Skin of body (tissue), 2 donors: Measurements from ENCODE around the gene RHOV. TPM values are rescaled to one million over a fixed set of nuclear protein-coding genes. Genes with fewer than 3 reads are reported as not detected.

Source experiments
- DNase-seq: peaks from one replicate; lab custom pipeline; 2025; lab: John Stamatoyannopoulos, UW
- total RNA-seq: library from RNA; depleted of rRNA; stranded (reverse); fragments of >200 nt; gene quantifications from one replicate; pipeline ENCODE4 v1.2.3, GENCODE V29; 2014

The RHOV gene
- total RNA-seq, 1 donor from 2014 or later = 19.4 TPM

GRCh38 chr15:40846841-40847222 lies 27.2 kb downstream of the RHOV start:
- DNase-seq = no peak

GRCh38 chr15:40845511-40846284 lies 28.3 kb downstream of the RHOV start:
- no peak for DNase-seq

- DNase-seq = no peak
These were observed 29.0 kb downstream of the RHOV start for GRCh38 chr15:40845036-40845435.

GRCh38 chr15:40844696-40845030 lies 29.4 kb downstream of the RHOV start:
- DNase-seq = no peak

GRCh38 chr15:40843885-40844695 lies 29.9 kb downstream of the RHOV start, which contains the start of gene SPINT1:
Gene SPINT1 (plus strand): TSS chr15:40844048. CDS start chr15:40844555, 507 bp downstream.
- DNase-seq = no peak

- no peak for DNase-seq
These were observed 30.7 kb downstream of the RHOV start for GRCh38 chr15:40843261-40843884.

- no peak for DNase-seq
These were observed 32.3 kb downstream of the RHOV start for GRCh38 chr15:40841741-40842140.

- no peak for DNase-seq
These were observed 35.3 kb downstream of the RHOV start for GRCh38 chr15:40838756-40839155.

GRCh38 chr15:40836020-40836419 lies 38.0 kb downstream of the RHOV start:
- DNase-seq = no peak

GRCh38 chr15:40832903-40833302 lies 41.1 kb downstream of the RHOV start:
- DNase-seq = no peak

- DNase-seq = no peak
These were observed 42.2 kb downstream of the RHOV start for GRCh38 chr15:40831861-40832260.

GRCh38 chr15:40830884-40831283 lies 43.1 kb downstream of the RHOV start:
- DNase-seq = no peak

GRCh38 chr15:40829115-40829514 lies 44.9 kb downstream of the RHOV start:
- no peak for DNase-seq

- no peak for DNase-seq
These were observed 45.5 kb downstream of the RHOV start, which contains the start of gene PPP1R14D for GRCh38 chr15:40828447-40829036. Gene PPP1R14D (minus strand): TSS chr15:40828708. CDS start chr15:40828641, 67 bp downstream.

GRCh38 chr15:40826423-40827075 lies 47.5 kb downstream of the RHOV start:
- DNase-seq = no peak

GRCh38 chr15:40825661-40826422 lies 48.2 kb downstream of the RHOV start:
- DNase-seq = no peak

GRCh38 chr15:40823572-40824343 lies 50.3 kb downstream of the RHOV start:
- no peak for DNase-seq
